HepG2 (cell line): ENCODE measurements around the gene LRP10. TPM values are rescaled to one million over a fixed set of nuclear protein-coding genes. Genes with fewer than 3 reads are reported as not detected.
A peak's percentile ranks its signal among the peaks of the same experiment; 100 is the strongest.

Experiments
- CBX2 ChIP-seq, 2 experiments: fragments of 200-600 bp in 1 of 2; sonication (generic); formaldehyde crosslinking in 1 of 2; IDR thresholded peaks; 2 replicates each; pipeline versions ENCODE4 v1.7.0 to v1.8.1; 2018 to 2022; ENCODE audit warnings: low read depth in 2 of 2, low read length in 1 of 2, mild to moderate bottlenecking in 1 of 2, missing genetic modification reagents in 1 of 2
- CC2D1A ChIP-seq: sonication (generic); formaldehyde crosslinking; IDR thresholded peaks from 2 replicates; pipeline ENCODE4 v1.8.1; 2023; ENCODE audit warnings: mild to moderate bottlenecking, missing genetic modification reagents
- FOXJ3 ChIP-seq: sonication (generic); formaldehyde crosslinking; IDR thresholded peaks from 2 replicates; pipeline ENCODE4 v1.4.0; 2020; ENCODE audit warnings: missing genetic modification reagents, mild to moderate bottlenecking, borderline replicate concordance
- HOXA5 ChIP-seq: sonication (generic); formaldehyde crosslinking; IDR thresholded peaks from 2 replicates; pipeline ENCODE4 v1.4.0; 2020; ENCODE audit warnings: missing genetic modification reagents
- LCORL ChIP-seq, 2 experiments: fragments of 450-650 bp in 1 of 2; sonication (generic) in 1 of 2; formaldehyde crosslinking in 1 of 2; IDR thresholded peaks; 2 replicates each; pipeline versions ENCODE4 v1.5.0 to v1.6.1; 2017 to 2020; ENCODE audit warnings: antibody characterized with exemption in 1 of 2, missing genetic modification reagents in 1 of 2
- MAF1 ChIP-seq: sonication (generic); formaldehyde crosslinking; IDR thresholded peaks from 2 replicates; pipeline ENCODE4 v1.5.0; 2020; ENCODE audit warnings: missing genetic modification reagents, borderline replicate concordance
- MEIS2 ChIP-seq: sonication (generic); formaldehyde crosslinking; IDR thresholded peaks from 2 replicates; pipeline ENCODE4 v1.9.0; 2021; ENCODE audit warnings: mild to moderate bottlenecking, missing genetic modification reagents
- NCOA5 ChIP-seq: sonication (generic); formaldehyde crosslinking; IDR thresholded peaks from 2 replicates; pipeline ENCODE4 v1.4.0; 2020; ENCODE audit warnings: missing genetic modification reagents
- RCOR2 ChIP-seq: IDR thresholded peaks from 2 replicates; pipeline ENCODE4 v1.6.1; 2016; ENCODE audit warnings: missing biosample characterization, missing genetic modification reagents
- SAP130 ChIP-seq: IDR thresholded peaks from 2 replicates; pipeline ENCODE4 v1.6.1; 2016; ENCODE audit warnings: low read depth
- SMAD3 ChIP-seq: sonication (generic); formaldehyde crosslinking; IDR thresholded peaks from 2 replicates; pipeline ENCODE4 v1.4.0; 2020; ENCODE audit warnings: missing genetic modification reagents
- ZNF292 ChIP-seq: sonication (generic); formaldehyde crosslinking; IDR thresholded peaks from 2 replicates; pipeline ENCODE4 v1.8.1; 2022; ENCODE audit warnings: mild to moderate bottlenecking, low read depth, missing genetic modification reagents, borderline replicate concordance
- ZNF335 ChIP-seq: sonication (generic); formaldehyde crosslinking; IDR thresholded peaks from 2 replicates; pipeline ENCODE4 v1.4.0; 2020; ENCODE audit warnings: missing genetic modification reagents
- ZNF772 ChIP-seq: sonication (generic); formaldehyde crosslinking; IDR thresholded peaks from 2 replicates; pipeline ENCODE4 v1.5.0; 2020; ENCODE audit warnings: mild to moderate bottlenecking, missing genetic modification reagents
- polyA plus RNA-seq, 8 experiments: library from polyadenylated mRNA; depleted of rRNA in 3 of 8; stranded (reverse) in 7 of 8; unstranded in 1 of 8; fragments of >200 nt; fragmentation: Illumina TruSeq in 4 of 8; extraction: Trizol in 4 of 8; gene quantifications; 2 replicates each; pipeline versions ENCODE4 v1.2.1 to v1.2.3, GENCODE V29; 2011 to 2016; ENCODE audit warnings: low read depth in 4 of 8, missing spikeins in 1 of 8, mixed read lengths in 1 of 8; ENCODE audit not compliant: insufficient read depth in 1 of 8
- total RNA-seq, 5 experiments: library from RNA; depleted of rRNA; stranded (reverse); fragments of >200 nt; fragmentation: Illumina TruSeq; extraction: Trizol; gene quantifications; 2 replicates each; pipeline ENCODE4 v1.2.3, GENCODE V29; 2016; ENCODE audit warnings: low read depth in 1 of 5
- TF ChIP-seq, protein P1 (sequence below): sonication (generic); formaldehyde crosslinking; IDR thresholded peaks from 2 replicates; pipeline ENCODE4 v1.5.0; 2020; ENCODE audit warnings: mild to moderate bottlenecking, missing genetic modification reagents, borderline replicate concordance
- TF ChIP-seq, protein P2 (sequence below): sonication (generic); formaldehyde crosslinking; IDR thresholded peaks from 2 replicates; pipeline ENCODE4 v1.5.0; 2020; ENCODE audit warnings: missing genetic modification reagents
- TF ChIP-seq, protein P3 (sequence below): sonication (generic); formaldehyde crosslinking; IDR thresholded peaks from 2 replicates; pipeline ENCODE4 v1.5.0; 2020; ENCODE audit warnings: mild to moderate bottlenecking, missing genetic modification reagents
- TF ChIP-seq, protein P4 (sequence below): IDR thresholded peaks from 2 replicates; pipeline ENCODE4 v1.6.1; 2012; ENCODE audit warnings: inconsistent platforms
- TF ChIP-seq, protein P5 (sequence below): sonication (generic); formaldehyde crosslinking; IDR thresholded peaks from 2 replicates; pipeline ENCODE4 v1.5.0; 2020; ENCODE audit warnings: missing genetic modification reagents

Gene LRP10
- total and polyA plus RNA-seq, 2 of the 13 experiments (the other 11 are each of a cell fraction or from before 2014, with no cell fraction given), result 16.9 to 45.2 TPM

DNA sequence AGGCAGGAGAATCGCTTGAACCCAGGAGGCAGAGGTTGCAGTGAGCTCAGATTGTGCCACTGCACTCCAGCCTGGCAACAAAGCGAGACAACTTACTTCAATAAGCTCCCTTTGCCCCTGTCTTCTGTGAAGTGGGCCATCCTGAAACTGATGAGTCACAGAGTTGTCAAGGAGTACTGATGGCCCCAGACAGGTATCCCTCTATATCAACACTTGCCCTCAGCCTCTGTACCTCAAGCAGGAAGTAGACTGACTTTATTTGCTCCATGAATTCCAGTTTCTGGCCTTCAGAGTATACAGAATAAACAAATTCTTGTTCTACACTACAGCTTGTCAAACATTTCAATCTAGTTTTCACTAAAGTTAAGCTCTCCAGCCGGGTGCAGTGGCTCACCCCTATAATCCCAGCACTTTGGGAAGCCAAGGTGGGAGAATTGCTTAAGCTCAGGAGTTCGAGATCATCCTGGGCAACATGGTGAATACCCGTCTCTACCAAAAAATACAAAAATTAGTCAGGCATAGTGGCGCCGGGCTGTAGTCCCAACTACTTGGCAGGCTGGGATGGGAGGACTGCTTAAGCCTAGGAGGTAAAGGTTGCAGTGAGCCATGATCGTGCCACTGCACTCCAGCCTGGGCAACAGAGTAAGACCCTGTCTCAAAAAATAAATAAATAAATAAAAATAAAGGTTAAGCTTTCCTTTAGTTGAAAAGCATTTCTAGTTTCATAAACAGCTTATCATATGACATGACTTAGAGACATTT, 16.4 kb upstream of the LRP10 start (continued):
- TF ChIP-seq RCOR2 (CRISPR knock-in tag) (no peak), CC2D1A (CRISPR knock-in tag) (no peak), FOXJ3 (CRISPR knock-in tag) (0 out of 2 replicates have a peak, but pooled peaks have one; percentile 33), NCOA5 (CRISPR knock-in tag) (no peak), ZNF292 (CRISPR knock-in tag) (no peak), CBX2 (IDR thresholded peaks at IDR 0.05; ENCODE audit: low read depth, low read length) (no peak), CBX2 (CRISPR knock-in tag; IDR thresholded peaks at IDR 0.05; ENCODE audit: low read depth) (0 out of 2 replicates have a peak, but pooled peaks have one; percentile 27), SMAD3 (no peak), HOXA5 (CRISPR knock-in tag) (no peak), LCORL (IDR thresholded peaks at IDR 0.05) (no peak), LCORL (CRISPR knock-in tag; IDR thresholded peaks at IDR 0.05) (peak; percentile 68), MAF1 (CRISPR knock-in tag) (no peak), MEIS2 (peak; percentile 58; the same call in 1 of the 2 replicates), ZNF772 (CRISPR knock-in tag) (no peak), SAP130 (CRISPR knock-in tag) (peak; percentile 74), ZNF335 (CRISPR knock-in tag) (peak; percentile 58; the same call in 1 of the 2 replicates)
- TF ChIP-seq, protein P1, sequence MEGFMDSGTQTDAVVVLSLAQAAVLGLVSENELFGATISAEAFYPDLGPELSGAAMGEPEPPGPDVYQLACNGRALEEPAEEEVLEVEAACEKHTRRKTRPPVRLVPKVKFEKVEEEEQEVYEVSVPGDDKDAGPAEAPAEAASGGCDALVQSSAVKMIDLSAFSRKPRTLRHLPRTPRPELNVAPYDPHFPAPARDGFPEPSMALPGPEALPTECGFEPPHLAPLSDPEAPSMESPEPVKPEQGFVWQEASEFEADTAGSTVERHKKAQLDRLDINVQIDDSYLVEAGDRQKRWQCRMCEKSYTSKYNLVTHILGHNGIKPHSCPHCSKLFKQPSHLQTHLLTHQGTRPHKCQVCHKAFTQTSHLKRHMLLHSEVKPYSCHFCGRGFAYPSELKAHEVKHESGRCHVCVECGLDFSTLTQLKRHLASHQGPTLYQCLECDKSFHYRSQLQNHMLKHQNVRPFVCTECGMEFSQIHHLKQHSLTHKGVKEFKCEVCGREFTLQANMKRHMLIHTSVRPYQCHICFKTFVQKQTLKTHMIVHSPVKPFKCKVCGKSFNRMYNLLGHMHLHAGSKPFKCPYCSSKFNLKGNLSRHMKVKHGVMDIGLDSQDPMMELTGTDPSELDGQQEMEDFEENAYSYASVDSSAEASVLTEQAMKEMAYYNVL (CRISPR knock-in tag), result no peak
- TF ChIP-seq, protein P2, sequence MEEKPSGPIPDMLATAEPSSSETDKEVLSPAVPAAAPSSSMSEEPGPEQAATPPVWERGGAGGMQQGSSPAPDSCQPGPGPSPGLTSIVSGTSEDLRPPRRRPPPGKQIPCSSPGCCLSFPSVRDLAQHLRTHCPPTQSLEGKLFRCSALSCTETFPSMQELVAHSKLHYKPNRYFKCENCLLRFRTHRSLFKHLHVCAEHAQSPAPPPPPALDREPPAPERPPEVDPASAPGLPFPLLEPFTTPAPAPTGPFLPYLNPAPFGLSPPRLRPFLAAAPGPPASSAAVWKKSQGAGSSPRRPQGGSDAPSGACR (CRISPR knock-in tag), result peak; percentile 20; the same call in 1 of the 2 replicates
- TF ChIP-seq, protein P3, sequence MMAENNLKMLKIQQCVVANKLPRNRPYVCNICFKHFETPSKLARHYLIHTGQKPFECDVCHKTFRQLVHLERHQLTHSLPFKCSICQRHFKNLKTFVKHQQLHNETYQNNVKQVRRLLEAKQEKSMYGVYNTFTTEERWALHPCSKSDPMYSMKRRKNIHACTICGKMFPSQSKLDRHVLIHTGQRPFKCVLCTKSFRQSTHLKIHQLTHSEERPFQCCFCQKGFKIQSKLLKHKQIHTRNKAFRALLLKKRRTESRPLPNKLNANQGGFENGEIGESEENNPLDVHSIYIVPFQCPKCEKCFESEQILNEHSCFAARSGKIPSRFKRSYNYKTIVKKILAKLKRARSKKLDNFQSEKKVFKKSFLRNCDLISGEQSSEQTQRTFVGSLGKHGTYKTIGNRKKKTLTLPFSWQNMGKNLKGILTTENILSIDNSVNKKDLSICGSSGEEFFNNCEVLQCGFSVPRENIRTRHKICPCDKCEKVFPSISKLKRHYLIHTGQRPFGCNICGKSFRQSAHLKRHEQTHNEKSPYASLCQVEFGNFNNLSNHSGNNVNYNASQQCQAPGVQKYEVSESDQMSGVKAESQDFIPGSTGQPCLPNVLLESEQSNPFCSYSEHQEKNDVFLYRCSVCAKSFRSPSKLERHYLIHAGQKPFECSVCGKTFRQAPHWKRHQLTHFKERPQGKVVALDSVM (CRISPR knock-in tag), result peak; percentile 9; the same call in 1 of the 2 replicates
- TF ChIP-seq, protein P4, sequence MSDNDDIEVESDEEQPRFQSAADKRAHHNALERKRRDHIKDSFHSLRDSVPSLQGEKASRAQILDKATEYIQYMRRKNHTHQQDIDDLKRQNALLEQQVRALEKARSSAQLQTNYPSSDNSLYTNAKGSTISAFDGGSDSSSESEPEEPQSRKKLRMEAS, result no peak
- TF ChIP-seq, protein P5, sequence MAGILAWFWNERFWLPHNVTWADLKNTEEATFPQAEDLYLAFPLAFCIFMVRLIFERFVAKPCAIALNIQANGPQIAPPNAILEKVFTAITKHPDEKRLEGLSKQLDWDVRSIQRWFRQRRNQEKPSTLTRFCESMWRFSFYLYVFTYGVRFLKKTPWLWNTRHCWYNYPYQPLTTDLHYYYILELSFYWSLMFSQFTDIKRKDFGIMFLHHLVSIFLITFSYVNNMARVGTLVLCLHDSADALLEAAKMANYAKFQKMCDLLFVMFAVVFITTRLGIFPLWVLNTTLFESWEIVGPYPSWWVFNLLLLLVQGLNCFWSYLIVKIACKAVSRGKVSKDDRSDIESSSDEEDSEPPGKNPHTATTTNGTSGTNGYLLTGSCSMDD, result no peak
